Lower leg skin (tissue), 4 donors: Measurements from ENCODE around the gene RNF224. TPM values are rescaled to one million over a fixed set of nuclear protein-coding genes. Genes with fewer than 3 reads are reported as not detected.
"Not testable (repeated sequence)": the region's sequence is repeated elsewhere in the genome, so short reads cannot be mapped to it uniquely, and the experiment has no call there.

Experiments used
- DNase-seq, 2 donors: peaks; one replicate each; pipeline ENCODE4 v3.0.0-alpha.2; 2019; ENCODE audit warnings: low spot score in 2 of 2
- H3K4me3 ChIP-seq: fragments of 200-600 bp; sonication (generic); 2 replicates; pipeline ENCODE4 v1.5.1; 2017; ENCODE audit warnings: mild to moderate bottlenecking, low read depth; ENCODE audit not compliant: poor library complexity, severe bottlenecking
- CTCF ChIP-seq, 3 donors: fragments of 450-650 bp; IDR thresholded peaks; one replicate each; pipeline ENCODE4 v1.5.1; 2016; ENCODE audit warnings: antibody characterized with exemption in 3 of 3, mild to moderate bottlenecking in 3 of 3, moderate library complexity in 2 of 3
- POLR2A ChIP-seq, 2 donors: fragments of 450-650 bp; IDR thresholded peaks; one replicate each; pipeline ENCODE4 v1.6.1; 2016 to 2017; ENCODE audit warnings: antibody characterized with exemption in 2 of 2, mild to moderate bottlenecking in 1 of 2, moderate library complexity in 1 of 2
- WGBS, 2 donors: methylation state at CpG; one replicate each; pipeline ENCODE4 v1.1.5; 2018; 5-methylcytosine and 5-hydroxymethylcytosine counted together
- intact Hi-C: fragments of 100-400 bp; cut with DNase I; formaldehyde crosslinking; loops from one replicate; pipeline ENCODE4 v1.15.0; 2023; ENCODE audit warnings: low total_unique reads
- total RNA-seq, 4 donors: library from RNA; depleted of rRNA; stranded (reverse); fragments of >200 nt; gene quantifications; one replicate each; pipeline ENCODE4 v1.1.0, GENCODE V29; 2016

The RNF224 gene
- total RNA-seq, 4 donors from 2014 or later: 0.25 to 3.2 (median 2.4) TPM; not detected in 1

GRCh38 chr9:137255448-137256114 lies 28.3 kb downstream of the RNF224 start:
- 2% methylated on average over 16 to 26 of the region's 51 CpGs for WGBS, 2 donors
- intact Hi-C loops: no loop called here
- H3K4me3 ChIP-seq: peak overlapping the region; percentile 83
- TF ChIP-seq CTCF (IDR thresholded peaks at IDR 0.05): no peak
- no peak for TF ChIP-seq POLR2A (IDR thresholded peaks at IDR 0.05)
- DNase-seq: no peak

DNA sequence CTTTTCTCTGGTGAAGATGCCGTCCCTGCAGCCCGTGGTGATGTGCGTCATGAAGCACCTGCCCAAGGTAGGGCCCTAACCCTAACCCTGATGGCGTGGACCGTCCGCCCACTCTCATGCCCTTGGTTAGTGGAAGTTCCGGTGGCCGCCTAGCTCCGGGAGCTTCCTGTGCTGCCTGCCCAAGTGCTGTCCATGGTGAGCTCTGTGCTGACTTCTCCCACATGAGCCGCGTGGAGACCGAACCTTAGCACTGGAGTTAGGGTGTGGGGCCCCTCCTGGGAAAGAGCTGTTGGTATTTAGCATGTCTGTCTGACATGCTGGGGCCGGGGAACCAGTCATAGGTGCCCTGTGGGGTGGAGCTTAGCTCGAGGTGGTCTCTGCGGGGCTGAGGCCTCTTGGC lies 29.1 kb downstream of the RNF224 start:
- H3K4me3 ChIP-seq: no peak overlapping the region
- TF ChIP-seq CTCF (IDR thresholded peaks at IDR 0.05) (no peak), POLR2A (IDR thresholded peaks at IDR 0.05) (no peak)
- 80 to 81% methylated on average over 15 of the region's 15 CpGs for WGBS, 2 donors
- DNase-seq: no peak
- intact Hi-C loops: no loop called here

GRCh38 chr9:137256856-137257255 lies 29.6 kb downstream of the RNF224 start:
- intact Hi-C loops: no loop called here
- no peak overlapping the region for H3K4me3 ChIP-seq
- no peak for DNase-seq
- WGBS, 2 donors: 86 to 88% methylated on average over 15 of the region's 15 CpGs
- TF ChIP-seq CTCF (IDR thresholded peaks at IDR 0.05): no peak
- no peak for TF ChIP-seq POLR2A (IDR thresholded peaks at IDR 0.05)

DNA sequence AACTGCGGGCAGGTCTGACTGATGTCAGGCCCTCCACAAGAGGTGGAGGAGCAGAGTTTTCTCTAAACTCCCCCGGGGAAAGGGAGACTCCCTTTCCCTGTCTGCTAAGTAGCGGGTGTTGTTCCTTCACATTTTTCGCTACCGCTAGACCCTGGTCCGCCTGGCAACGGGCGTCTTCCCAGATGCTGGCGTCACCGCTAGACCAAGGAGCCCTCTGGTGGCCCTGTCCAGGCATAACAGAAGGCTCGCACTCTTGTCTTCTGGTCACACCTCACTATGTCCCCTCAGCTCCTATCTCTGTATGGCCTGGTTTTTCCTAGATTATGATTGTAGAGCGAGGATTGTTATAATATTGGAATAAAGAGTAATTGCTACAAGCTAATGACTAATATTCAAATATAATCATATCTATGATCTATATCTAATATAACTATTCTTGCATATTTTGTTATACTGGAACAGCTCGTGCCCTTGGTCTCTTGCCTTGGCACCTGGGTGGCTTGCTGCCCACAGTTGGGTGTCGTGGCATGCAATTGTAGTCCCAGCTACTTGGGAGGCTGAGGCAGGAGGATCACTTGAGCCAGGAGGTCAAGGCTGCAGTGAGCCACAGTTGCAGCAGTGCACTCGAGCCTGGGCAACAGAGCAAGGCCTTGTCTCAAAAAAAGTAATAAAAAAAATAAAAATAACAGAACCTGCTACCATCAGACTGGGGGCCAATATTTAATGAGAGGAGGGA lies 35.0 kb downstream of the RNF224 start:
- WGBS, 2 donors: 46 to 55% methylated on average over 7 to 10 of the region's 15 CpGs
- H3K4me3 ChIP-seq, DNase-seq, intact Hi-C loops: not testable (repeated sequence)

DNA sequence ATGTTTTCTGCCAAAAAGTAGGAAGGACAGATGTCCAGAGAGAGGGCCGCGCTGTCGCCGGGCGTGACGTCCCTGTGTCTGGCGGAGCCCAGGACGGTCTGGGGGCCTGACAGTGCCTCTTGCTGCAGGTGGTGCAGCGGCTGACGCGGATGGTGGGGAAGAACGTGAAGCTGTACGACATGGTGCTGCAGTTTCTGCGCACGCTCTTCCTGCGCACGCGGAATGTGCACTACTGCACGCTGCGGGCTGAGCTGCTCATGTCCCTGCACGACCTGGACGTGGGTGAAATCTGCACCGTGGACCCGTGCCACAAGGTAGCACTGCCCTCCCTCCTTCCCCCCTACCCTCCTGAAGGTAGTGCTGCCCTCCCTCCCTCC lies 35.6 kb downstream of the RNF224 start:
- TF ChIP-seq CTCF (IDR thresholded peaks at IDR 0.05) (no peak), POLR2A (IDR thresholded peaks at IDR 0.05) (no peak)
- intact Hi-C loops: no loop called here

GRCh38 chr9:137263506-137263905 lies 36.2 kb downstream of the RNF224 start:
- WGBS, 2 donors: 82 to 86% methylated on average over 10 of the region's 10 CpGs
- no peak for DNase-seq
- no peak overlapping the region for H3K4me3 ChIP-seq
- TF ChIP-seq CTCF (IDR thresholded peaks at IDR 0.05) (no peak), POLR2A (IDR thresholded peaks at IDR 0.05) (no peak)
- intact Hi-C loops: no loop called here

More for the DNA sequence above, 35.6 kb downstream of the RNF224 start:
- WGBS, 2 donors: 86 to 90% methylated on average over 24 of the region's 24 CpGs
- no peak overlapping the region for H3K4me3 ChIP-seq
- DNase-seq: no peak
